Stomach (tissue), 4 donors: ENCODE measurements around the gene LNPEP.

Experiments
- CTCF ChIP-seq, 7 experiments: fragments of 450-650 bp in 4 of 7; fragments of 200-600 bp in 3 of 7; sonication (generic) in 3 of 7; IDR thresholded peaks; one replicate each; pipeline ENCODE4 v1.5.1; 2016 to 2019; ENCODE audit warnings: antibody characterized with exemption in 7 of 7, control low read depth in 2 of 7, mild to moderate bottlenecking in 1 of 7
- EP300 ChIP-seq: sonication (generic); formaldehyde crosslinking; IDR thresholded peaks from one replicate; pipeline ENCODE4 v1.6.1; 2017; ENCODE audit warnings: antibody characterized with exemption
- POLR2A ChIP-seq, 4 donors: fragments of 450-650 bp; IDR thresholded peaks; one replicate each; pipeline ENCODE4 v1.6.1; 2016; ENCODE audit warnings: antibody characterized with exemption in 4 of 4, control low read depth in 2 of 4, mild to moderate bottlenecking in 1 of 4, moderate library complexity in 1 of 4
- POLR2AphosphoS5 ChIP-seq, 3 donors: sonication (generic); formaldehyde crosslinking; IDR thresholded peaks; one replicate each; pipeline ENCODE4 v1.6.1; 2016; ENCODE audit warnings: antibody characterized with exemption in 3 of 3

- TF ChIP-seq CTCF (IDR thresholded peaks at IDR 0.05): no peak
- TF ChIP-seq POLR2AphosphoS5 (IDR thresholded peaks at IDR 0.05): no peak
- no peak for TF ChIP-seq POLR2A (IDR thresholded peaks at IDR 0.05)
- no peak for TF ChIP-seq EP300
Measured at GRCh38 chr5:96957254-96958049, 21.6 kb downstream of the LNPEP start.
